ENCODE results near the gene LAMTOR4. TPM values are rescaled to one million over a fixed set of nuclear protein-coding genes. Genes with fewer than 3 reads are reported as not detected.
"Not testable (repeated sequence)": the region's sequence is repeated elsewhere in the genome, so short reads cannot be mapped to it uniquely, and the experiment has no call there.

LAMTOR4 gene
- total RNA-seq, 6 experiments from 2014 or later, result 99.5 to 137 (median 110) TPM

DNA sequence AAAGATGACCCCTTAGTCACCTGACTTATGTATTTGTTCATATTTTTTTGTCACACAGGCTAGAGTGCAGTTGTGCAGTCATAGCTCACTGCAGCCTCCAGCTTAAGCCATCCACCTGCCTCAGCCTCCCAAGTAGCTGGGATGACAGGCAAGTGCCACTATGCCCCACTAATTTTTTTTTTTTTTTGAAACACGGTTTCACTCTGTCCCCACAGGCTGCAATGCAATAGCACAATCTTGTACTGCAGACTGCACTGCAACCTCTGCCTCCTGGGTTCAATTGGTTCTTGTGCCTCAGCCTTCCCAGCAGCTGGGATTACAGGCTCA, 20.1 kb upstream of the LAMTOR4 start:
- Mint-ChIP-seq H3K4me3 (peak overlapping the region; percentile 84), H3K4me1 (ENCODE audit: low read depth) (peaks cover 23% of the 10 kb centered on the region), H3K9me3 (no peaks in the 10 kb centered on the region), H3K27ac (0 out of 2 replicates have a peak overlapping the region, but pooled peaks have one; percentile 76), H3K27me3 (ENCODE audit: insufficient read depth) (peaks cover 6% of the 10 kb centered on the region), H3K36me3 (ENCODE audit: low read depth) (no peaks in the 10 kb centered on the region; the same call in 1 of the 2 replicates)
- DNase-seq, result no peak
- TF ChIP-seq, protein P1, sequence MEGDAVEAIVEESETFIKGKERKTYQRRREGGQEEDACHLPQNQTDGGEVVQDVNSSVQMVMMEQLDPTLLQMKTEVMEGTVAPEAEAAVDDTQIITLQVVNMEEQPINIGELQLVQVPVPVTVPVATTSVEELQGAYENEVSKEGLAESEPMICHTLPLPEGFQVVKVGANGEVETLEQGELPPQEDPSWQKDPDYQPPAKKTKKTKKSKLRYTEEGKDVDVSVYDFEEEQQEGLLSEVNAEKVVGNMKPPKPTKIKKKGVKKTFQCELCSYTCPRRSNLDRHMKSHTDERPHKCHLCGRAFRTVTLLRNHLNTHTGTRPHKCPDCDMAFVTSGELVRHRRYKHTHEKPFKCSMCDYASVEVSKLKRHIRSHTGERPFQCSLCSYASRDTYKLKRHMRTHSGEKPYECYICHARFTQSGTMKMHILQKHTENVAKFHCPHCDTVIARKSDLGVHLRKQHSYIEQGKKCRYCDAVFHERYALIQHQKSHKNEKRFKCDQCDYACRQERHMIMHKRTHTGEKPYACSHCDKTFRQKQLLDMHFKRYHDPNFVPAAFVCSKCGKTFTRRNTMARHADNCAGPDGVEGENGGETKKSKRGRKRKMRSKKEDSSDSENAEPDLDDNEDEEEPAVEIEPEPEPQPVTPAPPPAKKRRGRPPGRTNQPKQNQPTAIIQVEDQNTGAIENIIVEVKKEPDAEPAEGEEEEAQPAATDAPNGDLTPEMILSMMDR (IDR thresholded peaks at IDR 0.05), result no peak

DNA sequence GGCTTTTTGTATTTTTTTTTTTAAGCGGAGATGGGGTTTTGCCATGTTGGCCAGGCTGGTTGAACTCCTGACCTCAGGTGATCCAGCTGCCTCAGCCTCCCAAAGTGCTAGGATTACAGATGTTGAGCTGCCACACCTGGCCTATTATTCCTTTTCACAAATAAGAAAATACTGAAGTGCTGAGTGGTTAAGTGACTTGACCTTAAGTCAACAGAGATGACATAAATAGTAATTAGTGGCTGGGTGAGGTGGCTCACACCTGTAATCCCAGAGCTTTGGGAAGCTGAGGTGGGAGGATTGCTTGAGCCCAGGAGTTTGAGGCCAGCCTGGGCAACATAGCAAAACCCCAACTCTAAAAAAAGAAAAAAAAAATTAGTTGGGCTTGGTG, 18.5 kb upstream of the LAMTOR4 start:
- H3K27me3 Mint-ChIP-seq (ENCODE audit: insufficient read depth); H3K27ac Mint-ChIP-seq; H3K9me3 Mint-ChIP-seq; H3K36me3 Mint-ChIP-seq (ENCODE audit: low read depth); H3K4me3 Mint-ChIP-seq; DNase-seq: not testable (repeated sequence)
- peaks cover 23% of the 10 kb centered on the region for H3K4me1 Mint-ChIP-seq (ENCODE audit: low read depth)

DNA sequence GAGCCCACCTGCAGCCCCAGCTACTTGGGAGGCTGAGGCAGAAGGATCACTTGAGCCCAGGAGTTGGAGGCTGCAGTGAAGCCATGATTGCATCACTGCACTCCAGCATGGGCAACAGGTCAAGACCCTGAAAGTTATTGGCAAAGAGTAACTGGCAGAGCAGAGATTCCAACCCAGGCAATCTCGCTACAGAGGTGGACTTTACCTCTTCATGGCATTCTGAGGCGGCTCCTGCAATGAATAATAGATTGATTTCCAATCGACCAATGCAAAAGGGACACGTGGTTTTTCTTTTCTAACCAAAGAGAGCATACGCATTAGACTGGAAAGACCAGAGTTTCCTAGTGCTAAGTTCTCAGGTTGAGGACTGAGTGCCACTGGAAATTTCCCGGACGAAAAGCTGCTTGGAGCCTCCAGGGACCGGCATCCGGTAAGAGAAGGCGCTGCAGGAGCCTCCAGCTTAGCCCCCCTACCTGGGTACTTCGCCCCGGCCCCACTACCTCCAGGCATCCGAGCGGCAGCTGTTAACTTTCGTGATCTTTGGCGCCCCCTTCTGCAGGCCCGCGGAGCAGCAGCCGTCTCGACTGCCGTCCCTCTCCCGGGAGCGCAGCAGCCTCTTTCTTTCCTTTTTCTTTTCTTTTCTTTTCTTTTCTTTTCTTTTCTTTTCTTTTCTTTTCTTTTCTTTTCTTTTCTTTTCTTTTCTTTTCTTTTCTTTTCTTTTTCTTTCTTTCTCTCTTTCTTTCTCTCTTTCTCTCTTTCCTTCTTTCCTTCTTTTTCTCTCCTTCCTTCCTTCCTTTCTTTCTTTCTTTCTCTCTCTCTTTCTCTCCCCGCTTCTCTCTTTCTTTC, 17.9 kb upstream of the LAMTOR4 start:
- TF ChIP-seq, protein P1 (IDR thresholded peaks at IDR 0.05), result peak; percentile 90
- Mint-ChIP-seq H3K9me3 (no peaks in the 10 kb centered on the region), H3K4me3 (peak overlapping the region; percentile 72), H3K36me3 (ENCODE audit: low read depth) (no peaks in the 10 kb centered on the region), H3K27me3 (ENCODE audit: insufficient read depth) (peaks cover 6% of the 10 kb centered on the region), H3K27ac (no peak overlapping the region), H3K4me1 (ENCODE audit: low read depth) (peaks cover 23% of the 10 kb centered on the region)
- no peak for DNase-seq

DNA sequence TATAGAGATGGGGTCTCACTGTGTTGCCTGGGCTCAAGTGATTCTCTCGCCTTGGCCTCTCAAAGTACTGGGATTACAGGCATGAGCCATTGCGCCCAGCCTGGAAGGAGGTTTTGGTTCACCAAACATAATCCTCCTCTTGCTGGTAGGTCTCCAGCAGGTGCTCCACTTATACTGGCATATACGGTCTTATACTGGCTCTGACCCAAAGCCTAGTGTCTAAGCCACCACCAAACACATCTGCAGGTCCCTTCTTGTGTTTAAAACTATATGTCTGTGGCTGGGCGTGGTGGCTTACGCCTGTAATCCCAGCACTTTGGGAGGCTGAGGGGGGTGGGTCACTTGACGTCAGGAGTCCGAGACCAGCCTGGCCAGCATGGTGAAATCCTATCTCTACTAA, 16.6 kb upstream of the LAMTOR4 start:
- no peak overlapping the region for H3K27ac Mint-ChIP-seq
- H3K4me1 Mint-ChIP-seq (ENCODE audit: low read depth), result peaks cover 23% of the 10 kb centered on the region
- no peak overlapping the region for H3K4me3 Mint-ChIP-seq
- no peak for DNase-seq
- no peaks in the 10 kb centered on the region for H3K9me3 Mint-ChIP-seq
- TF ChIP-seq, protein P1 (IDR thresholded peaks at IDR 0.05), result no peak
- H3K36me3 Mint-ChIP-seq (ENCODE audit: low read depth), result no peaks in the 10 kb centered on the region
- H3K27me3 Mint-ChIP-seq (ENCODE audit: insufficient read depth), result no peaks in the 10 kb centered on the region; the same call in 1 of the 2 replicates

DNA sequence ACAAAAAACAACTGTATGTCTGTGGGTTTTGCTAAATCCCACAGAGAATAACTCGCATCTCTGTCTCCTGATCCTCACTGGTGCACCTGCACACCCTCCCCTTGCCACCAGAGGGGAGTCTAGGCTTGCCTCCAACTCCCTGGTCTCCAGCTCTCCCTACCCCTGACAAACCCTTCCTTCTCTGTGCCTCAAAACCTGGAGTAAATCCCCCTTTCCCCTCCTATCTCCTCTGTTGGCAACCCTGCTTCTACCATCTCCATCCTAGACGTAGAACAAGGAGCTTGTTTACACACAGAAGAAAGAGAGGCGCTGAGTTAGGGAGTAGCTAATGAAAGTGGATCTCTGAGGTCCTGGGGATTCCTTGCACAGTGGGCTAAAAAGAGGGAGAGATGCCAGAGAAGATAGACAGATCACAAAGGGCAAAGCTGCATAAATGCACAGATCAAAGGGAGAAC, 16.0 kb upstream of the LAMTOR4 start:
- DNase-seq, result peak; percentile 60
- Mint-ChIP-seq H3K27ac (no peak overlapping the region; the same call in 1 of the 2 replicates), H3K27me3 (ENCODE audit: insufficient read depth) (no peaks in the 10 kb centered on the region; the same call in 1 of the 2 replicates), H3K4me1 (ENCODE audit: low read depth) (peaks cover 23% of the 10 kb centered on the region), H3K9me3 (no peaks in the 10 kb centered on the region), H3K36me3 (ENCODE audit: low read depth) (no peaks in the 10 kb centered on the region), H3K4me3 (0 out of 2 replicates have a peak overlapping the region, but pooled peaks have one; percentile 27)
- TF ChIP-seq, protein P1 (IDR thresholded peaks at IDR 0.05), result peak; percentile 88

Measured in HFFc6 (cell line).